Measurements from ENCODE around the gene ZNF621. TPM values are rescaled to one million over a fixed set of nuclear protein-coding genes. Genes with fewer than 3 reads are reported as not detected.

ZNF621 gene
- total and polyA plus RNA-seq, 2 experiments from 2014 or later: 5.9 to 14.7 TPM

DNA sequence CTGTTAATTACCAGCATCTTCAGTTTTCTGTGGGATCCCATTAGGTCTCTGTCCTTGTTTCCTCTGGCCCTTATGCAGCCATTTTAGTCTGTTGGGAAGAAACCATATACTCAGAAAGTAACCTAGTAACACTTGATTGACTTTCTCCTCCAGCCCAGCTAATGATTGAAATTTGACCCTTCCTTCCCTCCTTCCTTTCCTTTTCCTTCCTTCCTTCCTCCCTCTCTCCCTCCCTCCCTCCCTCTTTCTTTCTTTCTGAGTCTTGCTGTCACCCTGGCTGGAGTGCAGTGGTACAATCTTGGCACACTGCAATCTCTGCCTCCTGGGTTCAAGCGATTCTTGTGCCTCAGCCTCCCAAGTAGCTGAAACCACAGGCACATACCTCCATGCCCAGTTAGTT lies 24.8 kb upstream of the ZNF621 start:
- 89% methylated on average over 1 of the region's 1 CpG for WGBS (ENCODE audit: low lambda C conversion rate, missing lambda C conversion rate)
- Histone ChIP-seq H3K4me1 (ENCODE audit: insufficient read depth) (no peaks in the 10 kb centered on the region), H4K20me1 (ENCODE audit: insufficient read depth, poor library complexity, severe bottlenecking) (no peaks in the 10 kb centered on the region), H3K9me3 (ENCODE audit: low read depth) (no peaks in the 10 kb centered on the region), H2AFZ (no peak overlapping the region), H3K36me3 (replicated peaks; ENCODE audit: insufficient read depth, low read depth) (no peaks in the 10 kb centered on the region), H3K4me3 (no peak overlapping the region), H3K4me2 (no peak overlapping the region), H3K79me2 (no peaks in the 10 kb centered on the region), H3K27ac (no peak overlapping the region), H3K9me2 (replicated peaks; ENCODE audit: insufficient read depth) (no peaks in the 10 kb centered on the region), H3K27me3 (no peaks in the 10 kb centered on the region)
- DNase-seq (ENCODE audit: low spot score): no peak
- TF ChIP-seq, protein P1, sequence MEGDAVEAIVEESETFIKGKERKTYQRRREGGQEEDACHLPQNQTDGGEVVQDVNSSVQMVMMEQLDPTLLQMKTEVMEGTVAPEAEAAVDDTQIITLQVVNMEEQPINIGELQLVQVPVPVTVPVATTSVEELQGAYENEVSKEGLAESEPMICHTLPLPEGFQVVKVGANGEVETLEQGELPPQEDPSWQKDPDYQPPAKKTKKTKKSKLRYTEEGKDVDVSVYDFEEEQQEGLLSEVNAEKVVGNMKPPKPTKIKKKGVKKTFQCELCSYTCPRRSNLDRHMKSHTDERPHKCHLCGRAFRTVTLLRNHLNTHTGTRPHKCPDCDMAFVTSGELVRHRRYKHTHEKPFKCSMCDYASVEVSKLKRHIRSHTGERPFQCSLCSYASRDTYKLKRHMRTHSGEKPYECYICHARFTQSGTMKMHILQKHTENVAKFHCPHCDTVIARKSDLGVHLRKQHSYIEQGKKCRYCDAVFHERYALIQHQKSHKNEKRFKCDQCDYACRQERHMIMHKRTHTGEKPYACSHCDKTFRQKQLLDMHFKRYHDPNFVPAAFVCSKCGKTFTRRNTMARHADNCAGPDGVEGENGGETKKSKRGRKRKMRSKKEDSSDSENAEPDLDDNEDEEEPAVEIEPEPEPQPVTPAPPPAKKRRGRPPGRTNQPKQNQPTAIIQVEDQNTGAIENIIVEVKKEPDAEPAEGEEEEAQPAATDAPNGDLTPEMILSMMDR (IDR thresholded peaks at IDR 0.05; ENCODE audit: poor library complexity): no peak
- no peak for TF ChIP-seq EZH2phosphoT487 (IDR thresholded peaks at IDR 0.05; ENCODE audit: low read depth, severe bottlenecking, unreplicated experiment)
- no peak for TF ChIP-seq EZH2 (IDR thresholded peaks at IDR 0.05; ENCODE audit: borderline replicate concordance)

GRCh38 chr3:40502034-40502433 lies 22.7 kb upstream of the ZNF621 start:
- Histone ChIP-seq H3K9me3 (ENCODE audit: low read depth) (no peaks in the 10 kb centered on the region), H3K4me3 (no peak overlapping the region), H3K4me1 (ENCODE audit: insufficient read depth) (no peaks in the 10 kb centered on the region), H3K79me2 (no peaks in the 10 kb centered on the region), H3K4me2 (no peak overlapping the region), H3K27me3 (no peaks in the 10 kb centered on the region), H2AFZ (no peak overlapping the region), H3K9me2 (replicated peaks; ENCODE audit: insufficient read depth) (no peaks in the 10 kb centered on the region), H3K36me3 (replicated peaks; ENCODE audit: insufficient read depth, low read depth) (no peaks in the 10 kb centered on the region), H4K20me1 (ENCODE audit: insufficient read depth, poor library complexity, severe bottlenecking) (no peaks in the 10 kb centered on the region), H3K27ac (no peak overlapping the region)
- 88% methylated on average over 2 of the region's 2 CpGs for WGBS (ENCODE audit: low lambda C conversion rate, missing lambda C conversion rate)
- TF ChIP-seq, protein P1 (IDR thresholded peaks at IDR 0.05; ENCODE audit: poor library complexity): no peak
- no peak for TF ChIP-seq EZH2 (IDR thresholded peaks at IDR 0.05; ENCODE audit: borderline replicate concordance)
- no peak for TF ChIP-seq EZH2phosphoT487 (IDR thresholded peaks at IDR 0.05; ENCODE audit: low read depth, severe bottlenecking, unreplicated experiment)
- DNase-seq (ENCODE audit: low spot score): no peak

GRCh38 chr3:40504636-40505430 lies 19.9 kb upstream of the ZNF621 start:
- peak; percentile 43 for DNase-seq (ENCODE audit: low spot score)
- H3K27ac ChIP-seq: peak overlapping the region; percentile 91

More at GRCh38 chr3:40504636-40505430, 19.9 kb upstream of the ZNF621 start:
- no peaks in the 10 kb centered on the region for H4K20me1 ChIP-seq (ENCODE audit: insufficient read depth, poor library complexity, severe bottlenecking)
- TF ChIP-seq, protein P1 (IDR thresholded peaks at IDR 0.05; ENCODE audit: poor library complexity): no peak
- TF ChIP-seq EZH2 (IDR thresholded peaks at IDR 0.05; ENCODE audit: borderline replicate concordance): no peak
- no peak for TF ChIP-seq EZH2phosphoT487 (IDR thresholded peaks at IDR 0.05; ENCODE audit: low read depth, severe bottlenecking, unreplicated experiment)
- H3K4me1 ChIP-seq (ENCODE audit: insufficient read depth): no peaks in the 10 kb centered on the region
- peaks cover 20% of the 10 kb centered on the region for H3K79me2 ChIP-seq
- no peaks in the 10 kb centered on the region for H3K9me3 ChIP-seq (ENCODE audit: low read depth)
- no peak overlapping the region for H3K4me3 ChIP-seq
- no peaks in the 10 kb centered on the region for H3K9me2 ChIP-seq (replicated peaks; ENCODE audit: insufficient read depth)
- peak overlapping the region; percentile 85 for H3K4me2 ChIP-seq
- H2AFZ ChIP-seq: peak overlapping the region; percentile 94
- no peaks in the 10 kb centered on the region for H3K36me3 ChIP-seq (replicated peaks; ENCODE audit: insufficient read depth, low read depth)
- H3K27me3 ChIP-seq: no peaks in the 10 kb centered on the region
- 93% methylated on average over 5 of the region's 5 CpGs for WGBS (ENCODE audit: low lambda C conversion rate, missing lambda C conversion rate)

Data from hepatocyte (in vitro differentiated cells).